HG03558 (cell line): ENCODE data around the gene KCNT1.

Source experiments
- ATAC-seq: cut with Tn5 transposase; IDR thresholded peaks from one replicate; pipeline ENCODE4 v1.9.1; 2021; ENCODE audit warnings: moderate number of reproducible peaks; ENCODE audit not compliant: unreplicated experiment; ENCODE audit errors: extremely low read depth

The KCNT1 gene

DNA sequence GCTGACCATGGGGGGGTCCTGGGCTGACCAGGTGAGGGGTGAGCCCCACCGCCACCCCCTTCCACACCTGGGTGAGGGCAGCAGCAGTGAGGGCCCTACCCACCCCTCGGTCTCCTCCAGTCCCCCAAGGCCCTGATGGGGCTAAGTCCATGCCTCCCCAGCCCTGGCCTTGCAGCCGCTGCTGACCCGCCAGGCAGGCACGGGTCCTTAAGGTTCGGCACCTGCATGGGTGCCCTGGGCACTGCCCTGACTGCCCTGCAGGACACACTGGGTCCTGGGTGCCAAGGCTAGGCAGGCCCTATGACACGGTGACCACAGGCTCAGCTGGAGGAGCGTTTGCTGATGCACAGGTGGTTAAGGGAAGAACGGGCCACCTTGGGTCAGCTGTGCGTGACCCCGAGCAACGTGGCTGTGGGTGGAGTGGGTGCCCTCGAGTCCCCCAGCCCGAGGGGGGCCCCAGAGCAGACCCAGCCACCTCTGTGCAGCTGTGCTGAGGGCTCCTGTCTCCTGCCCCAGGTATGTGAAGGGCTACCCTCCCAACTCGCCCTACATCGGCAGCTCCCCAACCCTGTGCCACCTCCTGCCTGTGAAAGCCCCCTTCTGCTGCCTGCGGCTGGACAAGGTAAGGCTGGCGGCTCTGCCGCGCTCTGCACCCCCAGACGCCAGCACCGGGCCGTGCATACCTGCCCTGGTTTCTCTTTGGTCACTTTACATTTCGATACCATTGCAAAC lies 73.0 kb downstream of the KCNT1 start:
- ATAC-seq, result no peak

DNA sequence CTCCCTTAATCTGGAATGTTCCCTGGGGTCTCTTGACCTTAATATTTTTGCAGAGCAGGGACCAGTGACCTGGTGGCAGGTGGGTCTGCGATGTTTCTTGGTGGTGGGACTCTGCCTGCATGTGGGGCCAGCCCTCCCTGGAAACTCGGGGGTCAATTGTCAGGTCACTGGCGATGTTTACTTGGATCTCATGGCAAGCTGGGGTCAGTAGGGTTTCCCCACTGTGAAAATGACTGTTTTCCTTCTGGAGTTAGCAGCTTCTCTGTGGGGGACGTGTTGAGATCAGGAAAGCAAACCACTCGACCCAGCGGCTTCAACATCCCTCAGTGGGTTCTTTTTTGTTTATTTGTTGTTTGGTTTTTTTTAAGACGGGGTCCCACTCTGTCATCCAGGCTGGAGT lies 73.9 kb downstream of the KCNT1 start:
- no peak for ATAC-seq

DNA sequence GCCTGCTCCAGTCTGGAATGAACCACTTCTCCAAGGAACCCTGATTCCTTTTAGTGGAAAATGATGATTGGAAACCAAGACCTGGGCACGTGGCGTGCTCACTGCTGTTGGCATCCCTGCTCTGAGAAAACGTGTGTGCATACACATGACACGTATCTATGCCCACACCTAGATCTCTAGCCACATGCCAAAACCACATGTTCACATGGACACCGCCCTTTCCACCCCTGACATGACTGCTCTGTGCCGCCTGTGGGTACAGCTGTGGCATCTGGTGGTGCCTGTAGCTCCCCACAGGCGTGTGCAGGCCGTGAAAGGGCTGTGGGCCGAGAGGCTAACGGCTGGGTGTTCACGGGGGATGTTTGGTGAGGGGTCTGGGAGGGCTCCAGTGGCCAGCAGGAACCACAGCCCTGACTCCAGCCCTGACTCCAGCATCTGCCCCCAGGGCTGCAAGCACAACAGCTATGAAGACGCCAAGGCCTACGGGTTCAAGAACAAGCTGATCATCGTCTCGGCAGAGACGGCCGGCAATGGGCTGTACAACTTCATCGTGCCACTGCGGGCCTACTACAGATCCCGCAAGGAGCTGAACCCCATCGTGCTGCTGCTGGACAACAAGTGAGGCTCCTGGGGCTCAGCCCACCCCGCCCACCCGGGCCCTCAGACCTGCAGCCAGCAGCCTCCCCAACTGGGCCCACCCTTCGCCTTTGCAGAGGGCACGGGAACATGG lies 75.1 kb downstream of the KCNT1 start:
- ATAC-seq, result no peak

DNA sequence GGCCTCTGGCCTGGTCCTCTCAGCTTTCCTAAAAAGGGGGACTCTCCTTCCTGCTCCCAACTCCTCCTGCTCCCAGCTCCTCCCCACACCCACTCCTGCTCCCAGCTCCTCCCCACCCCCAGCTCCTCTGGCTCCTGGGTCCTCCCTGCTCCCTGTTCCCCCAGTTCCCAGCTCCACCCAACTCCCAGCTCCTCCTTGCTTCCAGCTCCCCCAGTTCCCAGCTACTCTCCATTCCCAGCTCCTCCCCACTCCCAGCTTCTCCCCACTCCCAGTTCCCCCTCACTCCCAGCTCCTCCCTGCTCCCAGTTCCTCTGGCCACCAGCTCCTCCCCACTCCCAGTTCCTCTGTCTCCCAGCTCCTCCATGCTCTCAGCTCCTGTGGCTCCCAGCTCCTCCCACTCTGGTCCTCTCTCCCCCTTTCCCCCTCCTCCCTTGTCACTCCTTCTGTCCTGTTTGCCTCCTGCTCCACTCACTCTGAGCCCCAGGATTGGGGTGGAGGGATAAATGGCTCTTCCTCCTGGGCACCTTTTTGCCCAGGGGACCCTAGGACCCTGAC lies 75.7 kb downstream of the KCNT1 start:
- no peak for ATAC-seq

DNA sequence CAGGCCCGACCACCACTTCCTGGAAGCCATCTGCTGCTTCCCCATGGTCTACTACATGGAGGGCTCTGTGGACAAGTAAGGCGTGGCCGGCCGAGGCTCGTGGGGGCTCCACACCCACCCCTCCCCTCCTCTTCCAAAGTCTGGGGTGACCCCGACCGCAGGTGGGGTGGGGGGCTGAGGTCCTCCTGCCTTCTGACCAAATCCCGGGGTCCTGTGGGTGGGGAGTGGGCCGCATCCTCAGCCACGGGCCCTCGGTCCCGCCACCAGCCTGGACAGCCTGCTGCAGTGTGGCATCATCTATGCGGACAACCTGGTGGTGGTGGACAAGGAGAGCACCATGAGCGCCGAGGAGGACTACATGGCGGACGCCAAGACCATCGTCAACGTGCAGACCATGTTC lies 76.4 kb downstream of the KCNT1 start:
- ATAC-seq, result no peak

DNA sequence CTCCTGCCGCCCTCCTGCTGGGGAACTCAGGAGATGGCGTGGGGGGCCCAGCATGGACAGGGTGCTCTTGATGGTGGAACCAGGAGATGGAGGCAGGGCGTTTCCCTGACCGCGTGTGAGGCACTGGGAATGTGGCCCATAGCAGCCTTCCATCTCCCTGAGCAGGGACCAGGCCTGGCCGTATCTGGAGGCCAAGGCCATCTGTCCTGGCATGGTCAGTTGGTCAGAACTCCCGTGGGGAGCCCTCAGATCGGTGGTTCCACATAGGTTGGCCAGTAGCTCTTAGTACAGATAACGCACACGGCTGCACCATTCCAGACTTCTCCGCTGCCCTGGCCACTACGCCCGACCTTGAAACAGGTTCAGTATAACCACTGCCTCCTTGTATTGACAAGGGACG lies 77.6 kb downstream of the KCNT1 start:
- ATAC-seq, result no peak

DNA sequence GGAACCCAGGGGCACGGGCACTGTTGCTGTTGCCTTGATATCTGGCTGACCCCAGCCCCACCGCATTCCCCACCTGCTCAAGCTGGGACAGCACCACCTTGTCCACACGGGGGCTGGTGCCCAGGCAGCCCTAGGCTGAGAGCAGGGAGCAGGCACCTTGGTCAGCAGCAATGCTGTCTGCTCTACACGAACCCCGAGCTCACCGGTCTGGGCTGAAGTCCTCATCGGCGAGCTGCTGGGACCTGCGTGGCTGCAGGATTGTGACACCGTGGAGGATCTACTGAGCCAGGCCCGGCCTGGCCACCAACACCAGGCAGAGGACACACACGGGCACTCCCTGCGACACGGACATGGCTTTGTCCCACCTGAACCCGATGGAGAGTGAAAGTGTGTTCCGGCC lies 78.1 kb downstream of the KCNT1 start:
- ATAC-seq, result no peak

DNA sequence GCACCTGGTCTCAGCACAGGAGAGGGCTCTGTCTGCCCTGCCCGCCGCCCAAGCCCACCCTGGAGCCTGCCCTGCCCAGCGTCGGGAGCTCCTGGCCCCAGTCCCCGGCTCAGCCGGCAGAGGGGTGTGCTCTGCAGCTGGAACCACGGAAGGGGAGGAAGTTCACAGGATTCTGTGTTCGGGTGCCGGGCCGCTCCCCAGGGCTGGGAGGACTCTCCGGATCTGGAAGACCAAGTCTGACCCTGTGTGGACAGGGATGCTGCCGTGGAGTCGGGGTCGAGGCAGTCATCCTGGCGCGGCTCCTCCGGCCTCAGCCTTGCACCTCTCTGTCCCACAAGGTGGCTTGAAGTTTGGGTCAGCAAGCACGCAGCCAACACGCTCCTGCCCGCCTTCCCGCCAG lies 78.6 kb downstream of the KCNT1 start:
- no peak for ATAC-seq

DNA sequence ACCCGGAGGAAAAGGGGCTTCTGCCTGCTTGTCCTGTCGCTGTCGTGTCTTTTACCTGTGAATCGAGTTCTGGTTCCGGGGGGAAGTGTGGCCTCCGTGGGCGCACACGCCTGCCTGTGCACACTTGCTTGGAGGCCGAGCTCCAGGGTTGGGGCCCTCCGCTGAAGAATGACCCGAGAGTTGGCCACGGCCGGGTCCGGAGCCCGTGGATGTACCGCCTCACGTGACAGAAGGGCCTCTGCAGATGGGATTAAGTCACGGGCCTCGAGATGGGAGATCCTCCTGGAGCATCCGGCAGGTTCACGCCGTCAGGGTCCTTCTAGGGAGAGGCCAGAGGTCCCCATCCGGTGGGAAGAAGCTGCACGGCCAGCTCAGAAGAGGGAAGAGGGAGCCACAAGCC lies 81.0 kb downstream of the KCNT1 start:
- no peak for ATAC-seq

DNA sequence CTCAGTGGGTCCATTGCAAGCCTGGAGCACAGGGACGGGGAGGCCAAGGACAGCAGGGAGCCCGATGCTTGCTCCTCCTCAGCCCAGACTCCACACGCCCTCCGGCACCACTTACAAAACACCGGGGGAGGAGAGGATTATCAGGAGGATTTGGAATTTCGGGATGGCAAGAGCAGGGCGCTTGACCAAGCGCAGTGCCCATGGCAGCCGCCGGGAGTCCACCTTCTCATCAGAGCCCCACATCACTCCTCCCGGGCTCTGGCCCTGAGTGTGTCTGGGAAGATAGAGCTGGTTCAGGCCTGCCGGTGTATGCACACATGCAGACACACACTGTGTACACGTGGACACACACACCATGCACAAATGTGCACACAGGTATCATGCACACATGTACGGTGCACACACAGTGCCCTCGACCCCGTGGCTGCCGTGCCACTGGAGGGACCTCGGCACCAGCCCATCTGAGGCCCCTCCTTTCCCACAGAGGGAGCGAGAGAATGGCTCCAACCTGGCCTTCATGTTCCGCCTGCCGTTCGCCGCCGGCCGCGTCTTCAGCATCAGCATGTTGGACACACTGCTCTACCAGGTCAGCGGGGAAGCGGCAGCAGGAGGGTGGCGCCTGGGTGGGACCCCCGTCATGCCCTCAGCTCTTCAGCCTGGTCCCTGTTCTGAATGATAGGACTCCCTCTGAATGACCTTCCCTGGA lies 81.7 kb downstream of the KCNT1 start:
- no peak for ATAC-seq

DNA sequence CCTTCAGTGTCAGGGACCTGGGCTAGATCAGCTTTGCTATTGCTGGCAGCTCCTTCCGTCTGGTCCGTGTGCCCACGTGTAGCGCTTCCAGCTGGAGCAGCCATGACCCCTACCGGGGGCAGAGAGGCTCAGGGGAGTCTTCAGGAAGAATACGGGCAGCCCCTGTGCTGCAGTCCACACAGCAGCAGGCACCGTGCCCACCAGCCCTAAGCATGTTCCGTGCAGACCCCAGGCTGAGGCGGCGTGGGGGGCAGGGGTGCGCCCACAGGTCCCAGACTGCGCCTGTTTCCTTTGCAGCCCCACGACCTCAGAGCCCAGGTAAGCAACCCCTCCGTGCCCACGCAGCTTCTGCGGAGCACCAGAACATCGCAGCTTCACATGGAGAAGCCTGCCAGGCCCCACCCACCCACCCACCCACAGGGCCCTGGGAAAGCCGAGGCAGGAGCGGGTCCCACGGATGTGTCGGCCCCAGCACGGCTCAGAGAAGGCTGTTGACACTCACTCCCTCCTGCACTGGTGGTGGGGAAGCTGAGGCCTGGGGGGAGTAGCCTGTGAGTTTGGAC lies 83.1 kb downstream of the KCNT1 start:
- no peak for ATAC-seq

DNA sequence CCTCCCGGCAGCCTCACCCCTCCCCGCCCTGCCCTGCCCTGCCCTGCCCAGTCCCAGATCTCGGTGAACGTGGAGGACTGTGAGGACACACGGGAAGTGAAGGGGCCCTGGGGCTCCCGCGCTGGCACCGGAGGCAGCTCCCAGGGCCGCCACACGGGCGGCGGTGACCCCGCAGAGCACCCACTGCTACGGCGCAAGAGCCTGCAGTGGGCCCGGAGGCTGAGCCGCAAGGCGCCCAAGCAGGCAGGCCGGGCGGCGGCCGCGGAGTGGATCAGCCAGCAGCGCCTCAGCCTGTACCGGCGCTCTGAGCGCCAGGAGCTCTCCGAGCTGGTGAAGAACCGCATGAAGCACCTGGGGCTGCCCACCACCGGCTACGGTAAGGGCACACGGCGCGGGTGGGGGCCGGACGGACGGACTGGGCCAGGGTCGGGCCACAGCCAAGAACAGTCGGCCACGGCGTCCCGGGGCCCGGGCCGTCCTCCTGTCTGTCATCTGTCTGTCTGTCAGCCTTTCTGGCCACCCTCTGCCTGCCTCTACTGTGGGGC lies 84.2 kb downstream of the KCNT1 start:
- no peak for ATAC-seq

DNA sequence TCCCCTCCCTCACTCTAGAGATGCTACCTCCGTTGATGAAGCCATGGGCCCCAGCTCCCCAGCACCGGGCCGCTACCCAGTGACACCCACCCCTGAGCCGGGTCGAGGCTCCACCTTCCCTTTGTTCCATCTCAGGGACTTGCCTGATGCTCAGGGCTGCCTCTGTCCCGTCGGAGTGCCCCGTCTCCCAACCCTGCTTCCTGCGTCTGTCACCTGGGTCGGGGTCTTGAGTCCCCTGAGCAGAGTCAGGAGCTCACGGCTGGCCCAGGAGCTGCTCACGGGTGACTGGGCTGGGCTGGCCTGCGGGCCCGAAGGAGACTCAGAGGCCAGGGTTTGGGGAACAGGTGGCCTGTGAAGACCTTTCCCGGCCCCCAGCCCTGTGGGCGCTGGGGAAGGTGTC lies 85.3 kb downstream of the KCNT1 start:
- no peak for ATAC-seq

DNA sequence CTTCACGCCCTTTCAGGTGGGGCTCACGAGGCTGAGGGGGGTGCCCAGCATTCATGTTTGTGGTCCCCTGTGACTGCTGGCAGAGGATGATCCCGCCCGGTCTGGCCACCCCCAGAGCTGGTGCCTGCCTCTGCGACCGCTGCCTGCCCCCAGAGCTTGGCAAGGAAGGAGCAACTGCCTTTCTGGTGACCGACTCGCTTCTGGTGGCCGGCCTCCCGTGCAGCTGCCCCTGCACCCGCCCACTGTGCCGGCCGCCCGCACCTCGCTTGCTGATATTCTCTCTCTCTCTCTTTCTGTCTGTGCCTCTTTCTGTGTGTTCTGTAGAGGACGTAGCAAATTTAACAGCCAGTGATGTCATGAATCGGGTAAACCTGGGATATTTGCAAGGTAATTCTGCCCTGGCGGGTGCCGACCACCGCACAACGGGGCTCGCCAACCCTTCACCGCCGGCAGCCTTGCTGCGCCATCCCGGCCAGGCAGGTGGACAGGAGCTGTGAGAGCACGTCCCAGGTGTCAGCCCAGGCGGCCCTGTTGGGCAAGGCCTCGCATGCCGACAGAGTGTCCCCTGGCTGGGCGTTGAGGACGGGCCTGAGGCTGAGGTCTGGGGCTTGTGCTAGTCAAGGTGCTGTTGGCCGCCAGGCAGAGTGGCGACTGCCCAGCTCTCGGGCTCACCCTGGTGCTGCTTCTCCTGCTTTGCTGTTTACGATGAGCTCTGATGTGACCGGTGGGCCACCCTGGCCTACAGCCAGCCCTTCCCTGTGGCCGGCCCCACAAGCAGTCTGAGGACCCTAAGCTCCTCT lies 86.0 kb downstream of the KCNT1 start:
- no peak for ATAC-seq

DNA sequence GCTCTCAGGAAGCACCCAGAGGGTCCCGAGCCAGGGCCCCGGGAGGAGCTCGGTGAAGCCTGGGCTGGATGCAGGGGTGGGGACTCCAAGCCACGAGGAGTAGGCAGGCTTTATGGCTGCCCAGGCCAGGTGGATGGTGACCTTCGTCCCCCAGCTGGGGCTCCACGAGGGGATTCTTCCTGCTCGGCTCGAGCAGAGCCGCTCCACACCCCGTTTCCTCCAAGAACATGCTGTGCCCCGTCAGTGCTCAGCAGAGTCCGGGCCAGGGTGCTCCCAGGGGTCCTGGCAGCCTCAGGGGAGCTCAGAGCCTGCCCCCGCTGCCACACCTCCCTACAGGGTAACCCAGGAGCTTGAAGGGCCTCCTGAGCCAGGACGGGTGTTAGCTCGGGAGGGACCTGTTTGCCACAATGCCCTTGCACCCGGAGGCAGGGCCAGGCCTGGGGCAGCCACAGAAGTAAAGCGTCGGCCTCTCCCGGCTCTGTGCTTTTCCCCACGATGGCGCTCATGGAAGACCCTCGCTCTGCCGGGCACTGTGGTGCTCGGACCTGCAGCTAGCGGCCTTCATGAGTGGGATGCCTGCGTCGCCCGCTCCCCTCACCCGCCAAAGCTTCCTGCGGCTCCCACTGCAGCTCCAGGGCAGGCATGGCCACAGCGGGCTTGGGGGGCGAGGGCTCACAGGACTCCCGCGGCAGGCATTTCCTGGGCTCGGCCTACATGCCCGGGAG lies 86.8 kb downstream of the KCNT1 start:
- ATAC-seq, result no peak

DNA sequence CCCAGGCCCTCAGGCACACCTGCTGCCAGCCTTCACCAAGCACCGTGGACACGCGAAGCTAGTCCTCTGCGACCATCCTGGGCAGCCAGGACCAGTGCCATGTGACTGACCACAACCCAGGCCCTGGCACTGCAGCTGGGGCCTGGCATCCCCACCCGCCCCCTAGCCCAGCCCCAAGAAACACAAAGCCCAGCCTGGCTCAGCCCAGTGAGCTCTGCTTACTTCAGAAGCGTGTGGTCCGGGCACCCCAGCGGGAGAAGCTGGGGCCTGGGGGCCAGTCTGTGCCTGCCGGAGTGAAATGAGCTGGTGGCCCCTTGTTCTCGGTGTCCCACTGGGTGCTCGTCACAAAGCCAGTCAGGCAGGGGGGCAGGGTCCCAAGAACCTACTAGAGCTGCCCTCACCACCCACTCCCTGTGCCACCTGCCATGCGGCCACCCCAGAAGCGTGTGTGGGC lies 87.9 kb downstream of the KCNT1 start:
- ATAC-seq, result no peak

DNA sequence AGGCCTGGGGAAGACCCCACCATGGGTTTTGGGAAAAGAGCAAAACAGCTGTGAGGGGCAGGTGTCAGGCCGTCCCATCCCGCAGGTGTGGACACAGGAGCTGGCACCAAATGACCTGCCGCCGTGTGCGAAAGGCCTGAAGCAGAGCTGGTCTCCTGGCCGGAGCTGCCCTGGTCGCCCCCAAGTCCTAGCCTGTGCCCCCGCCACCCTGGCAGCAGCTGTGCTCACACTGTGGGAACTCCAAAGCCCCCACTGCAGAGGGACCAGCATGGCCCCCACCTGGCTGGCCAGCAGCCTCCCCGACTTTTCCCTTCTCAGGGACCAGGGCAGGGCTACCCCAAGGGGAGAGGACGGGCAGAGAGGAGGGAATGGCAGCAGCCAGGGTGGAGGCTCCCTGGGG lies 88.4 kb downstream of the KCNT1 start:
- ATAC-seq, result no peak

DNA sequence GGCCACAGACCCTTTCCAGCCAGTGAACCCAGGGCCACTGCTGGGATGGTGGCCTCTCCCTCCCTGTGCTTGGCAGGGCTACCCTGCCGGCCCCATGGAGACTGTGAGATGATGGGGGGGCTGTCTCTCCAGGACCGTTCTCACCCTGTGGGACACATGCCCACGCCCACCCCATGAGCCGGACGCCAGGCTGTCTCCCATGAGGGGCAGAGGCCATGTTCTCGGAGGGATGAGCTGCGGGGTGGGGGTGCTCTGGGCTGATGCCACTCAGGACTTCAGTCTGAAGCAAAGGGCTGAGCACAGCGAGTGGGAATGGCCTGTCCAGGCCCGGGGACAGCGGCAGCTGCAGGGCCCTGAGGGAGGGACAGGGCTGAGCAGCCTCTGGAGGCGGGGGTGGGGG lies 88.9 kb downstream of the KCNT1 start:
- no peak for ATAC-seq
